GM19193 (cell line): ENCODE results near the gene ANKRD11.

ENCODE experiments used
- POLR2A ChIP-seq: IDR thresholded peaks from 4 replicates; pipeline ENCODE4 v1.6.1; 2011; ENCODE audit not compliant: insufficient read depth, insufficient read length; ENCODE audit errors: extremely low read depth

ANKRD11 gene

DNA sequence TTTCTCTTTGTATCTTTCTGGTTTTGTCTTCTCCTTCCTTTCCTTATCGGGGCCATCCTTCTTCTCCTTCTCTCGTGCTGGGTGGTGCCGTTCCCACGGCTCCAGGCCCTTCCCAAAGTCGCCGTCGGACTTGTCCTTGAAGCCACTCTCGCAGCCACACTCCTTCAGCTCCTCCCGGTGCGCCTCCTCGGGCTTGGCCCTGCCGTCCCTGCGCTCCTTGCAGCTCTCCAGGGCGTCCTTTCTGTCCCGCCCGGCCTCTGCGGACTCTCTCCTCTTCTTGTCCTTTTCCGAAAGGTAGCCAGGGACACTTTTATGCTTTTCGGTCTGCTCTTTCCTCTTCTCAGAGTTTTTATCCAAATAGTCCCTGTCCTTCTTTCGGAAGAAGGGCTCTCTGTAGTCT, 206.9 kb downstream of the ANKRD11 start:
- TF ChIP-seq POLR2A, result no peak

DNA sequence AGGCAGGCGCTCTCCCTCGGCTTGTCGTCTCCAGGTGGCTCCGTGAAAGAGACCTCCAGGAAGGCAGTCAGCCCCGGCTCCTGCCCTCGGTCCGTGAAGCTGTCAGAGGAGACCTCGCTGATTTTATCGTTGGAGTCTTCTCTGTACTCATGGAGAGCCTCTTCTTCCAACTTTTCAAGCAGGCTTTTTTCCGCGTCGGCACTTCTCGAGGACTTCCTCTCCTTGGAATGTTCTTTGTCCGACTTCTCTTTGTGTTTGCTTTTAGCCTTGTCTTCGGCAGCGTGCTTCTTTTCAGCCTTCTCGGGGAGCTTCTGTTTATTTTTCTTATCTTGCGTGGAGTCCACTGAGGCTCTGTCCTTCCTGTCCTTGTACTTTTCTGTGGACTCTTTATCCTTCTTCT, 207.8 kb downstream of the ANKRD11 start:
- no peak for TF ChIP-seq POLR2A

DNA sequence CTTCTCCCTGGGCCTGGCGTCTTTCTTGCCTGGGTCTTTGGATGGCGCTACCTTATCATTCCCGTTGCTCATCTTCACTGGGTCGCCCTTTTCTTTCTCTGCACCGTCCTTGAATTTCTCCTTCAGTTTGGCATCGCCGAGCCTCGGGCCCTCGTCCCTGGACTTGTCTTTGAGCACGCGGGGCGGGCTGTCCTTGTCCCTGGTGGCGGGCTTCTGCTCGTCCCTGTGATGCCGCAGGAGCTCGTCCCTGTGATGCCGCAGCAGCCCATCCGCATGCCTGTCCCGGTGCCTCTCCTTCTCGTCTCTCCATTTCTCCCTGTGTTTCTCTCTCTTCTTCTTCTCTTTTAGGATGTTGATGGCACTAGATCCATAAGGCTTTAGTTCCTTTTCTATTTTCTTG, 208.5 kb downstream of the ANKRD11 start:
- no peak for TF ChIP-seq POLR2A

DNA sequence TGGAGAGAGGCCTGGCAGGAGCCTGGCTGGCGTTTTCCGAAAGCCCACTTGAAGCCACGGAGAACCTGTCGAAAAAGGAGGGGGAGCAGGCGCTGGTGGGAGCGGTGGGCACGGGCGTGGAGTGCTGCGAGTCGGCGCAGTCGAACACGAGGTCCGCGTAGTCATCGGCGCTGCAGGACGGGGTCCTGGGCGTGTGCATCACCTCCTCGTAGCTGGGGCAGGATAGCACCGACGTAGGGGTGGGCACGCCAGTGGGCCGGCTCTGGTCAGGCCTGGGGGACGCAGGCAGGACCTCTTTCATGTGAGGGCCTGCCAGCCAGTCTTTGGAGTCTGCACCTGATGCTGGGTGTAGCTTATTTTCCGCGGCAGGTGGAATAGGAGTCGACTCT, 209.2 kb downstream of the ANKRD11 start:
- no peak for TF ChIP-seq POLR2A

DNA sequence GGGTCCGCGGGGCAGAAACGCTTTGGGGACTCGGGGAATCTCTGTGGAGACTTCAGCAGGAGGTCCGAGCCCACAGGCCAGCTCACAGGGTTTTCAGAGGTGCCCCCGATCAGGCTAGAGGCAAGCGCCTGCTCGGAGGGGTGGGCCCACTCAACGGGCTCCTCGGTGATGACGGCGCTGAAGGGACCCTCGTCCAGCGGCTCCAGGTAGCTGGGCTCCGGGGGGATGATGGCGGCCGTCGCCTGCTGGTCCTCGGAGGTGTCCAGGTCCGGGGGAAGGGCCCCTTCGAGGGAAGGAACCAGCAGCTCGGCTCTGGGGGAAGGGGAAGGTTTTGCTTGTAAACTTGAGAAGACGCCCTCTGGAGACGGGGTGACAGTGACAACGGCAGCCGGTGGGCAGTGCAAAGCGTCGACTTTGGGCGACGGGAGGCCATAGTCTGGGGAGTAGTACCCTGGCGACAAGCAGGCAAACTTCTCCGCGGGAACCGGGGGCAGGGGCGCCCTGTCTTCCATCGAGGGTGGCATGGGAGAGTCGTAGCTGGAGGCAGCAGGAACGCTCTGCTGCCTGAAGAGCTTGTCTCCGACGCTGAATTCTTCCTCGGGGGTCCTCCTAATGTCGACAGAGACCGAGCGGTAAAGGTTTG, 209.7 kb downstream of the ANKRD11 start:
- TF ChIP-seq POLR2A, result peak; percentile 10

DNA sequence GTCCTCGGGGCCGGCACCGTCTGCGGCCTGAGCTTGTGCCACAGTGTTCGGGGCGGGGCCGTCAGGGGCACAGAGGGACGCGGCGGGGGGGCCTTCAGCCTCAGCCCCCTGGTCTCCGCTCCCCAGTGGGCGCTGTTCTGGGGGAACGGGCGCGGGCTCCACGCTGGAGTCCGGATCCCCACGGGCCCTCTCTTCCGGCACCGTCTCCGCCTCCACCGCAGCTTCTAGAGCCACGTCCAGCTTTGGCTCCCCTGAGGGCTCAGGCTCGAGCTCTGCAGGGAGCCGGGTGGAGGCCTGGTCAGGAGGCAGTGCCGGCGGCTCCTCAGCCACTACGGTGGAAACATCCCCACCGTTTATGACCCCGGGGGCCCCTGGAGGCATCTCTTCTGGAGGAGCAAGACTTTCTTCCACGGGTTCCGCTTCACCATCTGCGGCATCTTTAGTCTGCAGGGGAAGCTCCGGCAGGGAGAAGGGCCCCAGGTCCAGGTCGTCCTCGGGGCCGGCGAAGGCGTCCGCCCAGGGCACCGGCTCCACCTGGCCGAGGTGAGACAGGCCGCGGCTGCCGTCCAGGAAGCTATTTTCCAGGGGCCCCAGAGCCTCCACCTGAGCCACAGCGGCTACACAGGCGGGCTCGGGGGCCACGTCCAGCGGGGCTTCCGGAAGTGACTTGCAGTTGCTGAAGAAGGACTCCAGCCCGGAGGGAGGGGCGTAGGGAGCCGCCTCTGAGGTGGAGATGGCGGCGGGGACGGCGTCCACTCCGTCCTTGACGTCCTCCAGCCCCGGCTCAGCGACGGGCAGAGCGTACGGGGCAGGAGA, 210.5 kb downstream of the ANKRD11 start:
- TF ChIP-seq POLR2A, result no peak

DNA sequence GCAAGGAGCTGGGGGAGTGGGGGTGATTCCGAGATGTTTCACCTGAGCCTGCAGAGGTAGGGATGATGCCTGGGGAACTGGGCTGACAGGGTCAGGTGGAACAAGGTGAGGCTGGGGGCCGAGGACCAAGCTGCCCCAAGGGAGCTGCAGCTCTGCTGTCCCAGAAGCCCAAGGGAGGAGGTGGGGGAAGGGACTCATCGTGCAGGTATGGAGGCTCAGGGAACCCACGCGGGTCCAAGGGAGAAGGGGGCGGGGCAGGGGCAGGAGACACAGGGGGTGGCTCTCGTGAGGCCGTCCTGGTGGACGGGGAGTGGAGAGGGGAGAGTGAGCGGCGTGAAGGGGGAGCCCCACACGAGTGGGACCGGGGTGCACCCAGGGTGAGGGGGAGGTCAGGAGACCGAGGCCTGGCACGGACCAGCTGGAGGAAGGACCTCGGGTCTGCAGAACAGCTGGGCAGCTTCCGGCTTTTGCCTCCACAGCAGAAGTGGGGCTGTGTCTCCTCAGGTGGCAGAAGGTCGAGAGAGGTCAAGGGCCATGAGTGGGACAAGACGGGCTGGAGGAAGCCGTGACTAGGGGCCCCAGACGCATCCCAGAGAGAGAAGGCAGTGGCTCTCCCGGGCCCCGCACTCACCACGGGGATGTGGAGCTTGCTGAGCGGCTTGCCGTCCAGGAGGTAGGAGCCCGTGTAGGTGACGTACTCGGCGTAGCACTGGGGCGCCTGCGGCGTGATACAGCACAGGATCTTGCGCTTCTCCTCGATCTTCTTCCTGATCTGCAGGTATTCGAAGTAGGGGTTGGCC, 211.7 kb downstream of the ANKRD11 start:
- no peak for TF ChIP-seq POLR2A

DNA sequence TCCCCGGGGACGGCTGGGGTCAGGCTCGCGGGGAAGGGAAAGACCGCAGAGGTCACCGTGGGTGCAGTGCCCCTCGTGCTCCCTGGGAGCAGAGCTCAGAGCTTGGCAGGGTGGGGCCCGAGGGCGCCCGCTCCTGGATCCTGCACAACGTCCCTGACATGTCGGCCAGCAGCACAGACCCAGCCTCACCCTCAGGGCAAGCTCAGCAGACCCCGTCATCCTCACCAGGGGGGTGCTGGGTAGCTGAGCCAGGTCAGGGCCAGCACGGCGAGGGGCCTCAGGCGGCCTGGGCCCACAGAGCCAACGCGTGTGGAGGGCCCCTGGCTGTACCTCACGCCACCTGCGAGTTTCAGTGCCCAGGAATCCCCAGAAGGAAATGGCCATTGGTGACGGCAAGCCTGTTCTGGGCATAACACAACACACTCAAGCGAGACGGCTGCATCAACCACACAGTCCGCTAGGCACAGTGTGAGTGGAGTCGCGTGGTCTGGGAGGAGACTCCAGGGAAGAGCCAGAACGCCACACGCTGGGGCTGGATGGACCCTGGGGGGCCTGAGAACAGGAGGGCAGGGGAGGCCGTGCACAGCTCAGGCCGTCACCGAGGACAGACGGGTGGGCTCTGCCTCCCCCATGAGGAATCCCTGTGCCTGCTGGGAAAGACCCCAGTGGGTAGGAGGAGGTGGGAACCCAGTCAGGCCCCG, 212.6 kb downstream of the ANKRD11 start:
- no peak for TF ChIP-seq POLR2A

DNA sequence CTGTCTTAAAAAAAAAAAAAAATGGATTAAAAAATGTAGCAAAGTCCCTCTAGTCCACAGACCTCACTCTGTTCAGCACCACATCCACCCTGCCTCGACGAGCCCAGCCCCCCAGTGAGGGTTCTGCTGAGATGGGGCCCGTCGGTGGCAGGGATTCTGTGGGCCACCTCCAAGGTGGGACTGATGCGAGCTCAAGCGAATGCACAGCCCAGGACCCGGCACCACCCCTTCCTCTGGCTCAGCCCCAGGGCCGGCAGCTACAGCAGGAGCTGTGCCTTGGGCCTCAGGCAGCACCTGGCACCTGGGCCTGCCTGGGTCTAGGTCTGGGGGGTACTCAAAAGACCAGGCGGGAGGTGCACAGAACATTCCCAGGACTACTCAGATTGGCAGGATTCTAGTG, 213.3 kb downstream of the ANKRD11 start:
- TF ChIP-seq POLR2A, result no peak

DNA sequence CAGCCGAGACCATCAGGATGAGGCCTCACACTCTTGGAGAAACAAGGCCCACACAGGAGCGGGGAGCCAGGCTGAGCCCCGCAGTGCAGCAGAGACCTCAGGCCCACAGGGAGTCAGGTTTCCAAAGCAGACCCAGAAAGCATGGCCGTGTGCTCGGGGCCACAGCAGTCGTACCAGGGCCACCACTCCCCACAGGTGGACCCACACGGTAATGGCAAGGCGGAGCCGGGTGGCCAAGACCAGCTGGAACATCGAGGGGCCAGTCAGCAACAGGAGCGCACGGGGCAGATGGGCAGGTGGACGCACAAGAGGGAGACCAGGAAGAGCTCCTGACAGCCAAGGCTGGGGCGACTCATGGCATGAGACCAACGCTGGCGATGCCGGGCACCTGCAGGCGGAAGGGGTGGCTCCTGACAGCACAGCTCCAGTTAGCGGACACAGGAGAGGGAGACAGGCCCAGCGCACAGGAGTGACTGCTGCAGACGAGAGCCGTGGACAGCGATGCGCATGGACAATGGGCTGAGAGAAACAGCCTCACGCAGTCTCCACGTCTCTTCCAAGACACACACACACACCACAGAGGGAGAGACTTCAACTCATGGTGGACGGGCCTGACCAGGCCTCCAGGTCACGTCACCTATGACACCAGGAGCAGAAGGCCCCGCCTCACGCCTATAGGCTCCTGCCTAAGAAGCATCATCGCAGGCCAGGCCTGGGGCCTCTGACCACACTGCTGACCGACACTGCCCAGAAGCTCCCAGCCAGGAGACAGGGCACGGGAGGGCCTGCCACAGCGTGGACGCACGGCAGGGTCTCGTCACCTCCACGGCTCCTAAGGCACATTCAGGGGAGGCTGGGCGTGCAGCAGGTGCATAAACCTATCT, 214.3 kb downstream of the ANKRD11 start:
- no peak for TF ChIP-seq POLR2A

DNA sequence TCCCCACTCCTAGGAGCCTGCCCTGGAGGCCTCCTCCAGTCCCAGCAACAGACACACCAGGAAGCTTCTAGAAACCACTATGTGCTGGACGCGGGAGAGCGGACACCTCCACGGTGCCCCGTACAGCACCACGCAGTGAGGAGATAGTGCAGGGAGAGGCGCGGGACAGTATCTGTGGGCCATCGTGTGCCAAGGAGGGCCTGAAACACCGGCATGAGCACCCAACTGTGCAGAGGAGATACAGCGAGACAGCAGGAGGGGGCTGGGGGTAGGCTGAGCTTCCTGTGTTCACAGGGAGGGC, 215.1 kb downstream of the ANKRD11 start:
- TF ChIP-seq POLR2A, result no peak

DNA sequence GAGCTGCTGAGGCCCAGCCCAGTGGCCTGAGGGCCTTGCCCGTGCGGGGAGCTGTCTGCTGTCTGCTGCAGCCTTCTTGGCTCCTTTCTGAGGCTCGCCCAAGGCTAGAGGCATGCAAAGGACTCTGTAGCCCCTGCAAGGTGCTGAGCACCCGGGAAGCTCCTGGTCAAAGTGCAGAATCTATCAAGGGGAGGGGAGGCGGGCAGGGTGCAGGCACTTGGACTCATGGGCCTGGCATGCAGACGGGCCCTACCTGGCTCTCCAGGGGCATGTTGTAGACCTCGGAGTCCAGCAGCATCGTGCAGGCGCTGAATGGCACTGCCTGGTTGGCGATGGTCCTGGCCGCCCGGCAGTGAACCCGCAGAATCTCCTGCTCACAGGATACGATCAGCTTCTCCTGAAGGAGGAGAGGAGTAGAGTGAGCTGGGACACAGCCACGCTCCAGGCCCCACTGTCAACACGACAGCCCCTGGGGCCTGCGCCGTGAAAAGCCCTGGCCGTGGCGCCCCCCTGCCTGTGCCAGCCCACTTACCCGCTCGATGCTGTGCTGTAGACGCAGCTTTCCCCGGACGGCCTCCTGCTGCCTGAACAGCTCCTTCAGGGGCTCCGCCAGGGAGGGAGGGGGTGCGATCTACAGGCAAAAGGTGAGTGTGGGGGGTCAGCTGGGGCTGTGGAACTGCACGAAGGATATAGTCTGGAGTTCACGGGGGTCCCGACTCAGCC, 215.6 kb downstream of the ANKRD11 start:
- TF ChIP-seq POLR2A, result no peak

DNA sequence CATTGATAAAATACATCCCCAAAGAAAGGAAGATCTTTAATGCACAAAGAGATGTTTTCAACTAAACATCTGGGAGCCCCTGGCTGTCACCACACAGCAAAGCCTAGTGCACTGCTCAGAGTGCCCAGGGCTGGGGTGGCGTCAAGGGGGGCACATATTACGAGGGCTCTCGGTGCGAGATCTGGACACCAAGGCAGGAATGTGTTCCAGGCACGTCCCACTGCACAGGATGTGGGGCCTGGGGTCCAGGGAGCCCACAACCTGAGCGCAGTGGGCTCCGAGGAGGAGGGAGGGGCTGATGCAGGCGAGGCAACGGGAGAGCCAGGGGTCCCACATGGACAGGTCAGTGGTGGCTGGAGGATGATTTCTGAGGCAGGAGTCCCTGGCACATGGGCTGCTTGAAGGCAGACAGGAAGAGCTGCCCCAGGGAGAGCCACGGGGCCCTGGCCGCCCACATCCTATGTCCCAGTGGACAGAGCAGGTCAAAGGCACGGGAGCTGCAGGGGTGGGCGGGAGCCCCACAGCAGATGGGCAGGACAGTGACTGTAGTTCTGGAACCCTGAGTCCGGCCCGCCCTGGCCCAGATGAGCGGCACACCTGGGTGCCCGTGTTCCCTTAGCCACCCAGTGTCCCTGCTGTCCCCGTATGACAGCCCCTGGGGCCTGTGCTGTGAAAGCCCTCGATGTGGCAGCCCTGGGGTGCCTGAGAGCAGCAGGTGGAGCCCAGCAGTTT, 216.5 kb downstream of the ANKRD11 start:
- TF ChIP-seq POLR2A, result no peak
